Measurements from ENCODE around the gene BTN2A1.
"Not testable (repeated sequence)": the region's sequence is repeated elsewhere in the genome, so short reads cannot be mapped to it uniquely, and the experiment has no call there.

BTN2A1 gene

GRCh38 chr6:26497610-26498009 lies 39.9 kb downstream of the BTN2A1 start:
- no peak for DNase-seq

GRCh38 chr6:26500102-26500501 lies 42.3 kb downstream of the BTN2A1 start, which contains the start of gene BTN1A1:
Gene BTN1A1, plus strand, starts transcription at chr6:26500303. Its CDS starts 984 bp downstream, at chr6:26501287.
- DNase-seq: no peak

GRCh38 chr6:26501482-26501986 lies 43.8 kb downstream of the BTN2A1 start:
- DNase-seq: peak; percentile 51 to 72 (median 57)

GRCh38 chr6:26502165-26502564 lies 44.4 kb downstream of the BTN2A1 start:
- no peak for DNase-seq

- DNase-seq: peak in 2 of 4 experiments; percentile 30 to 42
These were observed 44.9 kb downstream of the BTN2A1 start for GRCh38 chr6:26502626-26503025.

- no peak for DNase-seq
These were observed 49.9 kb downstream of the BTN2A1 start for GRCh38 chr6:26507658-26508057.

GRCh38 chr6:26511033-26511432 lies 53.3 kb downstream of the BTN2A1 start:
- not testable (repeated sequence) for DNase-seq

- DNase-seq: no peak
These were observed 57.2 kb downstream of the BTN2A1 start for GRCh38 chr6:26514984-26515383.

GRCh38 chr6:26516481-26517427 lies 59.0 kb downstream of the BTN2A1 start:
- DNase-seq: no peak

Data from suppressor macrophage (primary cell).